Measurements from ENCODE around the gene WRAP73.

DNA sequence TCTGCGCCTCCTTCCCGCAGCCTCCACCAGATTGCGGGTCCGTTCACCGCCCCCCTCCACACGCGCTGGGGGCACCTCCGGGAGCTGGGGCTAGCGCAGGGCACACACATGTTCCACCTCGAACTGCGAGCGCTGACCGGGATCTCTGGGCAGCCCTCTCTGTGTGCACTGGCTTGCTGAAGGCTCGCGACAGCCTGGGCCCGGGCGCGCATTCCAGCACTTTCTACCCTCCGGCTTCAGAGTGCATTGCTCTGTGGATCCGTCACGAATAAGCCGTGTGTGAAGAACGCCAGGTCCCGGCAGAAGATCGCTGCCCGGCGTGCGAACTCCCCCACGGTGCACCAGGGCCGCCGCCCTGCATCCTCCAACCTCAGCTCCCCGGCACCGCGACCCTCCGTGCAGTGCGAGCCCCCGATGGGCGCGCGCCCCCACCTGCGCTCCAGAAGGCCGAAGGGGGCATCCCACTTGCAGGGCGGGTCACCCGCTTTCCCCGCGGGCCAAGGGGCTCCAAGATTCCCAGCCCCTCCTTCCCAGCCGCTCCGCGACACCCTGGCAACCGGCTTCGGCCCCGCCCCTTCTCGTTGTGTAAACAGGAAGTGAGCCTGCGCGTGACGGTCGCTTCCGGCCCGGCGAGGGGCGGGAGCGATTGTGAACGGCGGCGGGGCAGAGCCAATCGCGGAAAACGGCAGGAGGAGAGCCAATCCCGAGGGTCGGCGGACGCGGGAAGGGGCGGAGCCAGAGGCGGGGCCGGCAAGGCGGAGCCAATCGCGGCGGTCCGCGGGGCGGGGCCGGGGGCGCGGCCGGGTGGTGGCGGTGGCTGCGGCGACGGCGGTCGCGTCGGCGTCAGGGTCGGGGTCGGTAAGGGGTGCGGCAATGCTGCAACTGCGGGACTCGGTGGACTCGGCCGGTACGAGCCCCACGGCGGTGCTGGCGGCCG, 25.4 kb downstream of the WRAP73 start, which contains the start of gene TPRG1L:
- TF ChIP-seq POLR2A (IDR thresholded peaks at IDR 0.05; ENCODE audit: low read depth) (no peak), POLR2AphosphoS5 (IDR thresholded peaks at IDR 0.05) (peak; percentile 75 to 89)
- TF ChIP-seq, protein P1, sequence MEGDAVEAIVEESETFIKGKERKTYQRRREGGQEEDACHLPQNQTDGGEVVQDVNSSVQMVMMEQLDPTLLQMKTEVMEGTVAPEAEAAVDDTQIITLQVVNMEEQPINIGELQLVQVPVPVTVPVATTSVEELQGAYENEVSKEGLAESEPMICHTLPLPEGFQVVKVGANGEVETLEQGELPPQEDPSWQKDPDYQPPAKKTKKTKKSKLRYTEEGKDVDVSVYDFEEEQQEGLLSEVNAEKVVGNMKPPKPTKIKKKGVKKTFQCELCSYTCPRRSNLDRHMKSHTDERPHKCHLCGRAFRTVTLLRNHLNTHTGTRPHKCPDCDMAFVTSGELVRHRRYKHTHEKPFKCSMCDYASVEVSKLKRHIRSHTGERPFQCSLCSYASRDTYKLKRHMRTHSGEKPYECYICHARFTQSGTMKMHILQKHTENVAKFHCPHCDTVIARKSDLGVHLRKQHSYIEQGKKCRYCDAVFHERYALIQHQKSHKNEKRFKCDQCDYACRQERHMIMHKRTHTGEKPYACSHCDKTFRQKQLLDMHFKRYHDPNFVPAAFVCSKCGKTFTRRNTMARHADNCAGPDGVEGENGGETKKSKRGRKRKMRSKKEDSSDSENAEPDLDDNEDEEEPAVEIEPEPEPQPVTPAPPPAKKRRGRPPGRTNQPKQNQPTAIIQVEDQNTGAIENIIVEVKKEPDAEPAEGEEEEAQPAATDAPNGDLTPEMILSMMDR (IDR thresholded peaks at IDR 0.05) = peak in 1 of 3 experiments; percentile 8
